HG02798 (cell line): ENCODE measurements around the gene SEC16B.
"Not testable (repeated sequence)": the region's sequence is repeated elsewhere in the genome, so short reads cannot be mapped to it uniquely, and the experiment has no call there.

ENCODE experiments used
- ATAC-seq: cut with Tn5 transposase; IDR thresholded peaks from one replicate; pipeline ENCODE4 v1.9.1; 2021; ENCODE audit warnings: mild to moderate bottlenecking; ENCODE audit not compliant: unreplicated experiment, poor library complexity

Gene SEC16B, protein sequence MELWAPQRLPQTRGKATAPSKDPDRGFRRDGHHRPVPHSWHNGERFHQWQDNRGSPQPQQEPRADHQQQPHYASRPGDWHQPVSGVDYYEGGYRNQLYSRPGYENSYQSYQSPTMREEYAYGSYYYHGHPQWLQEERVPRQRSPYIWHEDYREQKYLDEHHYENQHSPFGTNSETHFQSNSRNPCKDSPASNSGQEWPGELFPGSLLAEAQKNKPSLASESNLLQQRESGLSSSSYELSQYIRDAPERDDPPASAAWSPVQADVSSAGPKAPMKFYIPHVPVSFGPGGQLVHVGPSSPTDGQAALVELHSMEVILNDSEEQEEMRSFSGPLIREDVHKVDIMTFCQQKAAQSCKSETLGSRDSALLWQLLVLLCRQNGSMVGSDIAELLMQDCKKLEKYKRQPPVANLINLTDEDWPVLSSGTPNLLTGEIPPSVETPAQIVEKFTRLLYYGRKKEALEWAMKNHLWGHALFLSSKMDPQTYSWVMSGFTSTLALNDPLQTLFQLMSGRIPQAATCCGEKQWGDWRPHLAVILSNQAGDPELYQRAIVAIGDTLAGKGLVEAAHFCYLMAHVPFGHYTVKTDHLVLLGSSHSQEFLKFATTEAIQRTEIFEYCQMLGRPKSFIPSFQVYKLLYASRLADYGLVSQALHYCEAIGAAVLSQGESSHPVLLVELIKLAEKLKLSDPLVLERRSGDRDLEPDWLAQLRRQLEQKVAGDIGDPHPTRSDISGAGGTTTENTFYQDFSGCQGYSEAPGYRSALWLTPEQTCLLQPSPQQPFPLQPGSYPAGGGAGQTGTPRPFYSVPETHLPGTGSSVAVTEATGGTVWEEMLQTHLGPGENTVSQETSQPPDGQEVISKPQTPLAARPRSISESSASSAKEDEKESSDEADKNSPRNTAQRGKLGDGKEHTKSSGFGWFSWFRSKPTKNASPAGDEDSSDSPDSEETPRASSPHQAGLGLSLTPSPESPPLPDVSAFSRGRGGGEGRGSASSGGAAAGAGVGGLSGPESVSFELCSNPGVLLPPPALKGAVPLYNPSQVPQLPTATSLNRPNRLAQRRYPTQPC

DNA sequence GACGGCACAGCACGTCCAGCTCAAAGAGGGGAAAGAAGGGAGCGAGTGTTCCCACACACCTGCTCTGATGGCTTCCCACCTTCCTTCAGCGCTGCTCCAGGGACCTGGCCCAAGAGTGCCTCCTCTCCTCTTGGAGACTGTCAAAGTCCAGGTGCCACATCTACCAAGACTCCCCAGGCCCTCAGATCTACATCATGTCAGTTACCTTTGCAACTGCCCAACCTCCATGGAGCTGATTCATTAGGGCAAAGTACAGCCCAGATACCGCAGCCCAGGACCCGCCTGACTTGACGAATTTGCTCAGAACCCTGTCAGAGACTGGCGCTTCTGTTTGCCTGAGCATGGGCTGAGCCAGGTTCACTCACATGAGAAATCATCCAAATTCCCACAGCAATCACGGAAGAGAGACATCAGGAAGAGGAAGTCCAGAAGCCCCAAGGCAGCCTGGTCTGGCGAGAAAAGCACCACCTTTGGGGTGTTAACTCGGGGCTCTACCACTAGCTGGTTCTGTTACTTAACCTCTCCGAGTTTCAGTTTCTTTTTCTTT lies at the start of gene SEC16B:
Gene SEC16B, minus strand, starts transcription at position 234 of the 547 bp plus-strand sequence. CDS start 2,077 bp downstream, outside the sequence.
- no peak for ATAC-seq

DNA sequence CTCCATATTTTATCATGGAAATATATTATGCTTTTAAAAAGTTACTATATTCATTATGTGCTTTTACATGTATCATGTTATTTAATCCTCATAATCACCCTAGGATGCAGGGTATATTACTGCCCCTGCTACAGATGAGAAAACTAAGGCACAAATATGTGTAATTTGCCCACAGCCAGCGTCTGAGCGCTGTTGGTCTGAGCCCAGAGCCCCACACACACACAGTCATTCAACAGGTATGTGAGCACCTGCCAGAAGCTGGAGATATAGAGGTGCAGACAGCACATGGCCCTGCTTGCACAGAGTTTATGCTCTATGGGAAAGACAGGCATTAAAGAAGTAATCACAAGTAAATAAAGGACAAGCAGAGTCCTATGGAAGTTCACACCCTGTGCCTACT lies 49.8 kb upstream of the SEC16B start:
- no peak for ATAC-seq

DNA sequence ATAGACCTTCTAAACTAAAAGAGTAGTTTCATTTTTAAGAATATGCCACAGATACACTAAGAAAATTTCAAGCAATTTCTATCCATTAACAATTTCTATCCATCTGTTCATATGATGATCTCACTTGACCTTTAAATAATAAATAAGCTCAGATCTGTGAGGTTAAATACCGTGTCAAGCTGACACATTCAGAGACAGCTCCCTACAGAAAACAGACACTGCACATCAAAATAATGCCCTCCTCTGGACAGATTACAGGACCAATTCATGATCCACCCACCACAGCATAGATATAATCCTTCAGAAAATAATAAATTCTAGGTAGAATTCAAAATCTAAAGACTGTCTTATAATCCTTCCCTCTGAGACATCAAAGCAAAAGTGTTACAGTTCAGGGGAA lies 49.4 kb upstream of the SEC16B start:
- no peak for ATAC-seq

DNA sequence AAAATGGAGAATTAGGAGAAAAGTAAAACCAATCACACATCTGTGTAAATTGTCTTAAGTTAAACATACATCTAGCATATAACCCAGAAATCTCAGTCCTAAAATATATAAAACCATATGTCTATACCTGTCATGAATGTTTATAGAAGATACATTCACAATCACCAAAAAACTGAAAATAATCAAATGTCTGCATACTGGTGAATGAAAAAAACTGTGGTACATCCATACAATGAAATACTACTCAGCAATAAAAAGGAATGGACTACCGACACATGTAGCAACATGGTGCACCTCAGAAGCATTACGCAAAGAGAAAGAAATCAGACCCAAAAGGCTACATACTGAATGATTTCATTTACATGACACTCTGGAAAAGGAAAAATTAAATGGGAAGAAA lies 47.7 kb upstream of the SEC16B start:
- no peak for ATAC-seq

DNA sequence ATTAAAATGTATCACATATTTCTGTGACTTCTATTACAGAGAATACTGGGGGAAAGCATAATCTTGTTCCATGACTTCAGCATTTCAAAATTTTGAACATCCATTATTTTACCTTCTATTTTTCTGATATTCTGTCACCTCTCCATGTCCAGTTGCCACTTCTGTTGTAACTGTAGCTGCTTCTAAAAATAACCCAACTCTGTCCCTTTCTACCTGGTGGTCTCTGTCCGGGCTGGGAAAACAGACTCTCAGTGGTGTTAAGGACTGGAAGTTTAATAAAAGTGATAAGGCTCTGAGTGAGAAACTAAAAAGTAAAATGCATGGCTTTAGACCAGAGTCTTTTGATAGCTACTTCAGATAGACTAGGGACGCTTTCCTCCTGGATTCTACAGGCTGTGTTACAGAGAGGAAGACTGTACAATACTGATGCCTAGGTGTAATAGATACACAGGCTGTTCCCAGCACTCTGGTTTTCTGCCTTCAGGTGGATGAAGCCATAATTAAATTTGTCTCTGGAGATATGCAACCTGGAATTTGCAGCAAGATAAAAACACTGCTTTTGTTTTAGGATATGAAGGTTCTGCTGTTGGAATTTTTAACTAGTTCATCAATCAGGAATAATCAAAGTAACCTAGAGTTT lies 42.1 kb upstream of the SEC16B start:
- no peak for ATAC-seq

DNA sequence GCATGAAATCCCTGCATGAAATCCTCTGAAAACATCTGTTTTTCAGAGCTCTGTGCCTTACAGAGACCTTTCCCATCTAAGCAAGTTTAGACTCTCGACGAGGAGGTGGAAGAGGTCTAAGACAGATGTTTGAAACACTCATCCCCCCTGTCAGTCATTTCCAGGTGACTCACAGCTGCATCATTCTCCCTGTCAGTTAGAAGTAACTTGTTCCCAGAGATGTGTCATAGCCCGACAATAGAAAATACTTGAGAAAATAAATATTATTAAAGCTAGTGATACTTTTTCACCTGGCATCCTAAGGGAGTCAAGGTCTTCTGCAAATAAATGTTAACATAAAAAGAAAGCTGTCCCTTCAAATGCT lies 41.6 kb upstream of the SEC16B start:
- ATAC-seq: no peak

DNA sequence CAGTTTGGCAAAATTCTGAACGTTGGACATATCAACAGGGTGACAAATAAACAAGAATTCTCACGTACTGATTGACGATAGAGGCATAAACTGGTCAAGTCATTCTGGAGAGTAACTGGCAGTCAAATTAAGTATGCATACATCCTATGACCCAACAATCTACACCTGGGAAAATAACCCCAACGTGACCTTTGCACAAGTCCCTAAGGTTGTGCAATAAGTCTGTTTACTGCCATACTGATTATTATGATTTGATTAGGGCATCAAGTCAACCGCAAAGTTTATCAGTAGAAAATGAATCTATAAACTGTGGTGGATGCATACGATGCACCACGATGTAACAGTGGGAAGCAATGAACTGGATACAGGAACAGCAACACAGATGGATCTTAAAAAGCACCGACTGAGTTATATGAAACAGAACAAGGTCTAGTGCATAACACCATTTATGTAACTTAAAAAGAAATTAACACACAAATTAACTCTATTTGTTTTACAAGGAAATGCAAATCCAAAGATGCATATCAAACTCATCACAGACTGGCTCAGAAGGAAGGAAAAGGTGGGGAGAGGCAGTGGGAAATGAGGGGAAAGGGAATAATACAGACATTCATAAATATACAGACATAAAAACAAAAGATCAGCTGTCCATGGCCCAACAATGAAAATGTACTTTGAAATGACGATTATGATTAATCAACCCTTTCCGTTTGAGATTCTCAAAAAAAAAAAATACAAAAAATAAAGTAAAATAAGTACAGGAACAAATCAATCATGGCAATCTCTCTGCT lies 41.0 kb upstream of the SEC16B start:
- ATAC-seq: no peak

DNA sequence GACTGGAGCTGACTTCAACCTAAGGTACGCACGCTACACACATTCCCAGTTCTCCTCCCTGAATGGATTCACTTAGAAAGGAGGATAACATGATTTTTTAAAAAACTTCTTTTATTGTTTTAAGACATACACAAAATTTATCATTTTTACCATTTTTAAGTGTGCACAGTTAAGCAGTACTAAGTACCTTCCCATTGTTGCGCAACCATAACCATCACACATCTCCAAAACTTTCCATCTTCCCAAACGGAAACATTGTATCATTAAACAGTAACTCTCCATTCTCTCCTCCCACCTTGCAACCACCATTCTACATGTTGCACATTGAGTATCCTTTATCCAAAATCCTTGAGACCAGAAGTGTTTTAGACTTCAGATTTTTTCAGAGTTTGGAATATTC lies 36.2 kb upstream of the SEC16B start:
- no peak for ATAC-seq

DNA sequence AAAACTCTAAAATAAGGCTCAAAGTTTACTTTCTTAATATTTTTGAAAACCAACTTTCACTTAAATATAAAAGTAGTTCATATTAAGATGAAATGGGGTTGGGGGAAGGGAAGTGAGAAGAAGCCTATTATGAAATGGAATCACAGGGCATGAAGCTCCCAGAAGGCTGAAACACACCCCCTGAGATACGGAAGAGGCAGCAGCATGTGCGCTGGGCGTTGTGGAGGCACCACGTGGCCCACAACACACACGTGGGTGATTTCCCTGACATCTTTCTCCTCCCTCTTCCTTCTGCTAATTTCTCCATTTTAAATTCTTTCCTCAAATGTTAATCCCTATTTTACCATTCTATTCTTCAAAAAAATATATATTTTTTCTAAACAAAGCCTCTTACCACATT lies 35.6 kb upstream of the SEC16B start:
- ATAC-seq: no peak

DNA sequence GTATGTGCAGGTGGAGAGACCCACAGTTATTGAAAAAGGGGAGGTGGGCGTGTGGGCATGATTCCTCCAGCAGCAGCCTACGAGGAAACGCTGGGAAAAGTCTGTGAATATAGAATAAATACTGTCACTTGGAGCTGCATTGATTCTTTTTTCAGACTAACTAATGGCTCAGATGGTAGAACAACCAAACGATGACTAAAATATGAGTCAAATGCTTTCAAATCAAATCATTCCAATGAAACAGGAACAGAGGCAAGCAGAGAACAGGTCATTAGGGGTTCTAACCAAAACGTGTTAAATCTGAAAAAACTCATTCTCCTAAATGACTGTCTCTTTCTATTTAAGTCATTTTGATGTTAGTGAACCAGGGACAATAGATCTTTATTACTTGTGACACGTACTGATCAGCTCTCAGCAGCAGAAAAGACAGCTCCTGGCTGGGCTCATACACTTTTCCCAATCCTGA lies 35.1 kb upstream of the SEC16B start:
- peak; percentile 33 for ATAC-seq

DNA sequence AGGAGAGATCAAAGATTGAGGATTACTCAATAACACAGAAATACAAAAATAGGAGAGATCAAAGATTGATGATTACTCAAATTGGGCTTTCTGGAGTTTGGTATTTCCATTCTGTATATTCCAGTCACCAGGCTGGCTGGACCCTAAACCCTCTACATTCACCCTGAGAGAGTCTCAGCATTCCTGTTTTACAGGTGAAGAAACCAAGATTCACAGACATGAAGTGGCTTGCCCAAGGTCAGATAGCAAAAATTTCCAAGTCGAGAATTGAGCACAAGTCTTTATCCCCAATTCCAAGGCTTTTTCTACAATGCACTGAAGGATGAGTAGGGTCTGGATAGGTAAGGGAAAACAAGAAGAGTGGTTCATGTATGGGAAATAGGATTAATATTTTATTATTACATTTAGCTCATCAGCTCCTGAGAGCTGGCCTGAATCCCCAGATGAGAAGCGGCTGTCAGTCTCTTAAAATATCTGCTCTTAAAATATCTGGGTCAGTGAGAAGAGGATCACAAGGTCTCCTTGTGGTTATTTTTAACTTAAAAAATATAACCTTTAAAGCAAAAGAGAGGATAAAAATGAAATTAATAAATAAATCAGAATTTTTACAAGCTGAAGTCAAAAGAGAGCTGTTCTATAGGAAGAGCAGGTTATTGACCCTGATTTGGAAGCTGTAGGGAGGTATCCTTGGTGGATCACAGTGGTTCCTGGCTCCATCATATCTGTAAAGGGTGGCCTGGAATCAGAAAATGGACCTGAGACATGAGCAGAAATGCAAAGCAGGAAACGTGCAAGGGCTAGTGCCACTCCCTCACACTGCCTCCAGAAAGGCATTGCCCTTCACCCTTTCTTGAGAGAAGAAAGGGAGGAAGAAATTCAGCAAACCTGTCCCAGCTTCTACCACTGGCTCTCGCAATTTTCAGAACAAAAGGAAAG lies 29.1 kb upstream of the SEC16B start:
- ATAC-seq: no peak

DNA sequence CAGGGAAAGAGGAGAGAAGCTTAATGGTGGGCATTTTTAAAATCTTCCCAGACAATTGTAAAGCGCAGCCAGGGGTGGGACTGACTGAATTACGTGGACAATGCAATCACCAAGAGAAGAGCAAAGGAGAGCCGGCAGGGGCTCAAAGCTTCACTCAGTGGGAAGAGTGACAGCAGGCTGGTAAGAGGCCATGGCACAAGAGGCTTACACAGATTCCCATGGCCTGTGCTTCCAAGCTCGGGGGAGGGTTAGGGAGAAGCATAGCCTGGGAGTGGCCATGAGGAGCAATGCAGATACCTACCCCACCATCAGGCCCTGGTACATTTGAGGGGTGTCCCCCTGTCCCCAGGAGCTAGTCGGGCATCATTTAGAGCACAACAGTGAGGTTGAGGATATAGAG lies 27.1 kb upstream of the SEC16B start:
- ATAC-seq: no peak

DNA sequence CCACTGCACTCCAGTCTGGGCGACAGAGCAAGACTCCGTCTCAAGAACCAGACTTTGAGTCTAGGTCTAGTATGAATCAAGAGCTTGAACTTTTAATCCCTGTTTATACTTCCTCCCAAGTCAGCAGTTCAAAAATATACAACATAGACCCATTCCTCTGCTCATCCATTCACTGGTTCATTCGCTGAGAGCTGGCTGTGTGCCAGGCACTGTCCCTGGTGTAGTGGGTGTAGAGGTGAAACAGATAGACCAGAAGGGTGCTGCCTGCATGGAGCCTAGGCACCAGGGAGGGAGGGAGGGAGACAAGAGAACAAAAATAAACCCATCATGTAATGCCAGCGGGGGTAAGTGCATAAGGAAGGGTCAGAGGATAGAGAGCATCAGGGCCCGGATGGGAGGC lies 25.5 kb upstream of the SEC16B start:
- ATAC-seq: no peak

DNA sequence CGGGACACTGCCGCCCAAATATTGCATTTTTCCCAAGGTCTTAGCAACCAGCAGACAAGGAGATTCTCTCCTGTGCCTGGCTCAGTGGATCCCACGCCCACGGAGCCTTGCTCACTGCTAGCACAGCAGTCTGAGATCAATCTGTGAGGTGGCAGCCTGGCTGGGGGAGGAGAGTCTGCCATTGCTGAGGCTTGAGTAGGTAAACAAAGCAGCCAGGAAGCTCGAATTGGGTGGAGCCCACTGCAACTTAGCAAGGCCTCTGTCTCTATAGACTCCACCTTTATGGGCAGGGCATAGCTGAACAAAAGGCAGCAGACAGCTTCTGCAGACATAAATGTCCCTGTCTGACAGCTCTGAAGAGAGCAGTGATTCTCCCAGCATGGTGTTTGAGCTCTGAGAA lies 16.4 kb upstream of the SEC16B start:
- not testable (repeated sequence) for ATAC-seq

DNA sequence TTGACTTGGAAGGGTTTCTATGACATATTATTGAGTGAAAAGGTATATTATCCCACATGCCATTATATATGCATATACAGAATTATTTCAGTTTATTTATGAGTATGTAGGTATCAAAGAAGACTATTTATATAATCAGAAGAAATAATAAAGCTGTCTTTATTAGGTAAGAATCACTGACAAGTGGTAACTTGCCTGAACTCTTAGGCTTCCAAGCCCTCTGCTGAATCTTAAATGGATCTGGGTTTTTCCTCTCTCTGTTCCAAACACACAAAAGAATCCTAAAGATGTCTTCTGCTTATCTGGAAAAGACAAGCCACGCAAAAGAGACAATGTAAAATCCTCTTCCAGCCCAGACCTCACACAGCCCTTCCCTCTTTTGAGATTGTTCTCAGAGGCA lies 14.9 kb upstream of the SEC16B start:
- ATAC-seq: no peak

DNA sequence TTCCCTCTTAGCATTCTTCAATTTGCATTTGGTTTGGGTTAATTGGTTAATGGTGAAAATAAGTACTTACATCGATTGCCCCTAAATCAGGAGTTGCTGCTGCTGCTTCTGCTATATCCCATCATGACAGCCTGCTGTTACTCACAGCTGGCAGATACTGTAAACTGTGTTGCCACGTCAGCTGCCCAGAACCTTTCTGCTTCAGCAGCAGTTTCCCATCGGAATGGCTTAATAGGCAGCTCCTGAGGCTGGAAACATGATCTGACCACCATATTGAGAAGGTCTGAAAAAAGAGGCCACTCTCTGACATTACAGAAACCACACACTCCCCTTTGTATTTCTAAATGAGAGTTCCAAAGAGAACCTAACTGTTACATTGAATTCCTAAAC lies 14.3 kb upstream of the SEC16B start:
- no peak for ATAC-seq

DNA sequence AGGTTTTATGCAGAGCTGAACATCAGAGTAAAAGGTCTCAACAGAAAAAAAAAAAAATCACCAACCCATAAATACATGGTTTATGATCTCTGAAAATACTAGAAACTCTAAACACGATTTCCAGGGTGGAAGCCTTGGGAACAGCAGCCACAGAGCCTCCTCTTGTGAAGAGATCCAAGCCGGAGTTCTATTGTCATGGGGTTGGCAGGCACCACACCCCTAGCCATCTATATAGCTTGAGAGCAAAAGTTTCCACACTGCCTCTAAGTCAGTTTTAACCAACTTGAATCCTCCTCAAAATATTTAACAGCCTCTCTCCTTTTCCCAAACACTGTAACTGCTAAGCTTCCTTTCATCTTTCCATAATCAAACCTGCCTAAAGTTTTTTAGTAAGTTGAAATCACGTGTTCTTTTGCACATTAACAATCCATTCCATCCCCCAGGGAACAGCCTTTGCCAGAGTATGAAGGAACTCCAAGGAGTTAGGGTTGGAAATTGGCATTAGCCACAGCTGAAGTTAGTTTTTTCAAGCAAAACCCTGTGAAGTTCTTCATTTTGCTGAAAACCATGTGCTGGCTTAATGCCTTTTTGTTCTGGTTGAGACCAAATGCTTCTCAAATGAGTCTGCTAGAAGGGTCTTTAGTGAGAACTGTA lies 13.8 kb upstream of the SEC16B start:
- no peak for ATAC-seq

DNA sequence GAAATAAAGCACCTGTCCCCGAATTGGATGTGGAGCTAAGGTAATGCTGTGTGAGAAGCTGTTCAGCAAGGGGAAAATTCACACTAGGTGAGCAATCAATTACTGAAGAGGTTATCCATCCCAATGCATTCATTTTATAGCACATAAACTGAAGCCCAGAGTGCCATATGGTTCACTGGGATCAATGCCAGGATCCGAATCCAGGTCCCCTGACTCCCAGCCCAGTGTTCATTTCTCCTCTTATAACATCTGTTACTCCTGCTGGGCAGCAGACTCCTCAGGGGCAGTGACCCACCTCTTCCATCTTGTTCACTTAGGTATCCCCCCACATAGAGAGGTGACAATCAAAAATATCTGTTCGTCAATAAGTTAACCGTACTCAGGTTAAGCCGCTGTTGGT lies 13.2 kb upstream of the SEC16B start:
- ATAC-seq: no peak
